Measurements from ENCODE around the gene CELF1.

The CELF1 gene

DNA sequence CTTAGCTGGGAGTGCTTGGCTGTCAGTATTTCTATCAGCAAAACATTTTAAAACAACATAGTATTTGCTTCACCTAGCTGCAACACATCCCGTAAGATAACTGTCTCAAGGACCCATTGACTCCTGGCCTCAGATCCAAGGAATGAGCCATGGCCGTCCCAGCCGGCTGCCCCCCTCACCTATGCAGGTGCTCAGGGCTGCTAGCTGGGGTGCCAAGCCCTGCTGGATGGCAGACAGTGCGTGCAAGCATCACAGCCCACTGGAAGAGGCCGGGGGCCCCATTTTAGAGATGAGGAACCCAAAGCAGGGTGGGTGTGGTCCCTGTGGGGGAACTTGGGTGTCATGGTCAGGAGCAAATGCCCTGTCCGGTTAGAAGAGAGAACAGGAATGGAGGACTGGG lies 135.2 kb downstream of the CELF1 start:
- DNase-seq (ENCODE audit: low spot score) = no peak

GRCh38 chr11:47415949-47416472 lies 136.9 kb downstream of the CELF1 start:
- no peak for DNase-seq (ENCODE audit: low spot score)
